GM23248 (cell line): ENCODE measurements around the gene ABCA1.

Experiments used
- EZH2 ChIP-seq: fragments of 200-600 bp; sonication (generic); IDR thresholded peaks from 2 replicates; pipeline ENCODE4 v1.6.1; 2018; ENCODE audit warnings: antibody characterized with exemption, mild to moderate bottlenecking; ENCODE audit not compliant: insufficient read depth, poor library complexity, severe bottlenecking
- EZH2phosphoT487 ChIP-seq: fragments of 200-600 bp; sonication (generic); IDR thresholded peaks from 2 replicates; pipeline ENCODE4 v1.6.1; 2018; ENCODE audit warnings: antibody characterized with exemption, moderate library complexity, mild to moderate bottlenecking, low read depth; ENCODE audit not compliant: insufficient read depth

GRCh38 chr9:104977580-104977979 is 49.6 kb upstream of the ABCA1 start:
- TF ChIP-seq EZH2 (no peak), EZH2phosphoT487 (no peak)
